Measurements from ENCODE around the gene RAMP1. TPM values are rescaled to one million over a fixed set of nuclear protein-coding genes. Genes with fewer than 3 reads are reported as not detected.

RAMP1 gene
- total and polyA plus RNA-seq, 2 donors (not counting 1 experiment from before 2014, with no cell fraction given): 15.7 TPM; not detected in 1

- TF ChIP-seq, protein P1, sequence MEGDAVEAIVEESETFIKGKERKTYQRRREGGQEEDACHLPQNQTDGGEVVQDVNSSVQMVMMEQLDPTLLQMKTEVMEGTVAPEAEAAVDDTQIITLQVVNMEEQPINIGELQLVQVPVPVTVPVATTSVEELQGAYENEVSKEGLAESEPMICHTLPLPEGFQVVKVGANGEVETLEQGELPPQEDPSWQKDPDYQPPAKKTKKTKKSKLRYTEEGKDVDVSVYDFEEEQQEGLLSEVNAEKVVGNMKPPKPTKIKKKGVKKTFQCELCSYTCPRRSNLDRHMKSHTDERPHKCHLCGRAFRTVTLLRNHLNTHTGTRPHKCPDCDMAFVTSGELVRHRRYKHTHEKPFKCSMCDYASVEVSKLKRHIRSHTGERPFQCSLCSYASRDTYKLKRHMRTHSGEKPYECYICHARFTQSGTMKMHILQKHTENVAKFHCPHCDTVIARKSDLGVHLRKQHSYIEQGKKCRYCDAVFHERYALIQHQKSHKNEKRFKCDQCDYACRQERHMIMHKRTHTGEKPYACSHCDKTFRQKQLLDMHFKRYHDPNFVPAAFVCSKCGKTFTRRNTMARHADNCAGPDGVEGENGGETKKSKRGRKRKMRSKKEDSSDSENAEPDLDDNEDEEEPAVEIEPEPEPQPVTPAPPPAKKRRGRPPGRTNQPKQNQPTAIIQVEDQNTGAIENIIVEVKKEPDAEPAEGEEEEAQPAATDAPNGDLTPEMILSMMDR (IDR thresholded peaks at IDR 0.05): no peak
- no peak for TF ChIP-seq EZH2 (IDR thresholded peaks at IDR 0.05; ENCODE audit: borderline replicate concordance, insufficient read depth, low read depth, low read length, poor library complexity, severe bottlenecking)
- POLR2A ChIA-PET: no interaction called here
These were observed 31.9 kb upstream of the RAMP1 start for GRCh38 chr2:237827421-237827987.

DNA sequence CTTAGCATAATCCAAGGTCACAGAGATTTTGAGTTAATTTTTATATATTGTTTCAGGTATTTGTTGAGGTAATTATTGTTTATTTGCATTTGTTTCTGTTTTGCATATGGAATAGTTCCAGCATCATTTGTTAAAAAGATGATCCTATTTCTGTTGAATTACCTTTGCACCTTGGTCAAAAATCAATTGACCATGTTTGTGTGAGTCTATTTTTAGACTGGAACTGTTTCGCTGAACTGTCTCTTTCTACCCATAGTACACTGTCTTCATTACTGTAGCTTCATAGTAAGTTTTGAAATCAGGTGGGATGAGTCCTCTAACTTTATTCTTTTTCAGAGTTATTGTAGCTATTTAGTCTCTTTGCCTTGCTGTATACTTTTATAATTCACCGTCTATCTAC, 28.9 kb upstream of the RAMP1 start:
- no peak overlapping the region for H3K4me3 ChIP-seq (ENCODE audit: control extremely low read depth in 1 of 5, extremely low read depth in 1 of 5, insufficient read depth in 1 of 5, low read depth in 2 of 5, low read length in 4 of 5)
- DNase-seq (no peak), ATAC-seq (ENCODE audit: low read depth) (no peak)
- POLR2A ChIA-PET: no interaction called here
- no peaks in the 10 kb centered on the region for H3K79me2 ChIP-seq (ENCODE audit: control insufficient read depth, insufficient read depth, low read length)
- no peak for TF ChIP-seq EZH2 (IDR thresholded peaks at IDR 0.05; ENCODE audit: borderline replicate concordance, insufficient read depth, low read depth, low read length, poor library complexity, severe bottlenecking)
- TF ChIP-seq, protein P1 (IDR thresholded peaks at IDR 0.05): no peak
- H3K9ac ChIP-seq (ENCODE audit: low read length): no peak overlapping the region
- H3K4me1 ChIP-seq (ENCODE audit: control insufficient read depth in 2 of 2, insufficient read depth in 2 of 2, low read length in 2 of 2): no peaks in the 10 kb centered on the region
- H3K9me3 Mint-ChIP-seq (ENCODE audit: insufficient read depth): no peaks in the 10 kb centered on the region
- H3K9me3 ChIP-seq (ENCODE audit: control extremely low read depth in 1 of 3, control insufficient read depth in 2 of 3, insufficient read depth in 1 of 3, low read length in 2 of 3): no peaks in the 10 kb centered on the region
- intact Hi-C loops (cut with micrococcal nuclease): no loop called here
- H3K4me1 Mint-ChIP-seq: no peaks in the 10 kb centered on the region
- no peak overlapping the region for H3K27ac Mint-ChIP-seq
- H2AFZ ChIP-seq (ENCODE audit: insufficient read depth, low read depth, low read length, poor library complexity, severe bottlenecking): no peak overlapping the region
- H4K20me1 ChIP-seq (ENCODE audit: control insufficient read depth, insufficient read depth, low read length, poor library complexity, severe bottlenecking): no peaks in the 10 kb centered on the region
- no peak overlapping the region for H3K4me3 Mint-ChIP-seq
- no peak overlapping the region for H3K27ac ChIP-seq (ENCODE audit: low read length in 2 of 2)
- H3K36me3 ChIP-seq (replicated peaks in 1 of 2; ENCODE audit: control extremely low read depth in 1 of 2, control insufficient read depth in 1 of 2, extremely low read depth in 1 of 2, insufficient read depth in 2 of 2, low read length in 1 of 2): no peaks in the 10 kb centered on the region
- H3K27me3 ChIP-seq (replicated peaks in 1 of 4; ENCODE audit: control extremely low read depth in 1 of 4, control insufficient read depth in 3 of 4, insufficient read depth in 4 of 4, low read length in 3 of 4): no peaks in the 10 kb centered on the region
- WGBS (ENCODE audit: insufficient coverage): no CpG with 5 or more reads among the region's 2 CpGs
- CTCF ChIA-PET: no interaction called here
- no peaks in the 10 kb centered on the region for H3K27me3 Mint-ChIP-seq
- H3K4me2 ChIP-seq (replicated peaks; ENCODE audit: low read depth, low read length, poor library complexity, severe bottlenecking): no peak overlapping the region

More at GRCh38 chr2:237827421-237827987, 31.9 kb upstream of the RAMP1 start:
- Histone ChIP-seq H3K4me3 (ENCODE audit: control extremely low read depth in 1 of 5, extremely low read depth in 1 of 5, insufficient read depth in 1 of 5, low read depth in 2 of 5, low read length in 4 of 5) (no peak overlapping the region), H3K27ac (ENCODE audit: low read length in 2 of 2) (no peak overlapping the region), H4K20me1 (ENCODE audit: control insufficient read depth, insufficient read depth, low read length, poor library complexity, severe bottlenecking) (no peaks in the 10 kb centered on the region), H3K9me3 (ENCODE audit: control extremely low read depth in 1 of 3, control insufficient read depth in 2 of 3, insufficient read depth in 1 of 3, low read length in 2 of 3) (no peaks in the 10 kb centered on the region), H2AFZ (ENCODE audit: insufficient read depth, low read depth, low read length, poor library complexity, severe bottlenecking) (no peak overlapping the region), H3K9ac (ENCODE audit: low read length) (no peak overlapping the region), H3K36me3 (replicated peaks in 1 of 2; ENCODE audit: control extremely low read depth in 1 of 2, control insufficient read depth in 1 of 2, extremely low read depth in 1 of 2, insufficient read depth in 2 of 2, low read length in 1 of 2) (no peaks in the 10 kb centered on the region), H3K79me2 (ENCODE audit: control insufficient read depth, insufficient read depth, low read length) (no peaks in the 10 kb centered on the region), H3K4me2 (replicated peaks; ENCODE audit: low read depth, low read length, poor library complexity, severe bottlenecking) (no peak overlapping the region), H3K27me3 (replicated peaks in 1 of 4; ENCODE audit: control extremely low read depth in 1 of 4, control insufficient read depth in 3 of 4, insufficient read depth in 4 of 4, low read length in 3 of 4) (no peaks in the 10 kb centered on the region), H3K4me1 (ENCODE audit: control insufficient read depth in 2 of 2, insufficient read depth in 2 of 2, low read length in 2 of 2) (no peaks in the 10 kb centered on the region)
- ATAC-seq (ENCODE audit: low read depth): no peak
- Mint-ChIP-seq H3K9me3 (ENCODE audit: insufficient read depth) (no peaks in the 10 kb centered on the region), H3K4me3 (no peak overlapping the region), H3K27me3 (no peaks in the 10 kb centered on the region), H3K27ac (no peak overlapping the region), H3K4me1 (no peaks in the 10 kb centered on the region)
- no peak for DNase-seq
- no CpG with 5 or more reads among the region's 3 CpGs for WGBS (ENCODE audit: insufficient coverage)
- CTCF ChIA-PET: no interaction called here
- intact Hi-C loops (cut with micrococcal nuclease): no loop called here

All from B cell (primary cell).